GM12891 (cell line): ENCODE measurements around the gene TMEM135.

Experiments
- POLR2A ChIP-seq: IDR thresholded peaks from 2 replicates; pipeline ENCODE4 v1.6.1; 2011; ENCODE audit warnings: low read depth, low read length, control low read depth
- POLR2AphosphoS5 ChIP-seq: IDR thresholded peaks from 2 replicates; pipeline ENCODE4 v1.6.1; 2011; ENCODE audit warnings: low read depth, low read length, control low read depth
- TAF1 ChIP-seq: IDR thresholded peaks from 2 replicates; pipeline ENCODE4 v1.6.1; 2011; ENCODE audit warnings: low read depth, low read length, control low read depth

DNA sequence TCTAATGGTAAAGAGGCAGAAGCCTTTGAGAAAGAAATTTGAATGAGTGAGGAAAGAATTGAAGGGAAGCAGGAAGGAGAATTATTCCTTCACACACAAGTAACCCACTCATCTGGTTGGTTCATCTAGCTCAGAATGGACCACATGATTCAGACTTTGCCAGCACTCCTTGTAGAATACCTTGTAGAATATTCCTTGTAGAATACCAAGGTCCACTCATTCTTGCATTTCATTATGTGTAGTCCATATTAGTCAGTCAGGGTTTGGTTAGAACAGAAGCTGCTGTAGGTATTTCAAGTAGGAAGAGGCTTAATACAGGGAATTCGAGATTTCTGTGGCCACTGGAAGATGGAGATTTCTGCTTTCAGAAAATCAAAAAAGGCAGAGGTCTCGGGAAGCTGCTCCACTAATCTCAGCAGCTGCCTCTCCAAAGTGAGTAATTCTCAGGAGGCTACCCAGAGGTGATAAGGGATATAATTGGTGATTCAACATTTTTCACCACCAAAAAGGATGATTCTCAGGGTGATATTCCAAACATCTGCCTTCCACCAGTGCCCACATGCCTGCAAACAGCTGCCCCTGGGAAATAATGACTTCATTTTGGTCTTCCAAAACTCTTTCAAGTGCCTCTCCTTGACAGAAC lies 329.1 kb downstream of the TMEM135 start:
- TF ChIP-seq POLR2A, result no peak
- no peak for TF ChIP-seq POLR2AphosphoS5
- no peak for TF ChIP-seq TAF1
